Right atrium auricular region (tissue), 2 donors: ENCODE results near the gene SNX20. TPM values are rescaled to one million over a fixed set of nuclear protein-coding genes. Genes with fewer than 3 reads are reported as not detected.

Experiments
- DNase-seq: peaks from one replicate; pipeline ENCODE4 v3.0.0-alpha.2; 2019; ENCODE audit warnings: low spot score
- H3K27ac ChIP-seq, 2 donors: fragments of 200-600 bp; sonication (generic); 1 replicate in 1 of 2; 2 replicates in 1 of 2; pipeline ENCODE4 v1.5.1; 2016 to 2019
- H3K27me3 ChIP-seq, 2 donors: fragments of 200-600 bp; sonication (generic); one replicate each; pipeline versions ENCODE4 v1.5.1 to v1.6.0; 2017 to 2019
- H3K36me3 ChIP-seq: fragments of 200-600 bp; sonication (generic); one replicate; pipeline ENCODE4 v1.5.1; 2016
- H3K4me1 ChIP-seq, 2 donors: fragments of 200-600 bp; sonication (generic); one replicate each; pipeline versions ENCODE4 v1.5.1 to v1.6.0; 2017 to 2019
- H3K4me3 ChIP-seq, 2 donors: fragments of 200-600 bp; sonication (generic); 1 replicate in 1 of 2; 2 replicates in 1 of 2; pipeline ENCODE4 v1.5.1; 2017 to 2019; ENCODE audit warnings: mild to moderate bottlenecking in 1 of 2, moderate library complexity in 1 of 2
- H3K9me3 ChIP-seq, 2 donors: fragments of 200-600 bp; sonication (generic); one replicate each; pipeline ENCODE4 v1.5.1; 2019
- total RNA-seq, 2 donors: library from RNA; depleted of rRNA; stranded (reverse); fragments of >200 nt; gene quantifications; one replicate each; pipeline ENCODE4 v1.1.0, GENCODE V29; 2016
- TF ChIP-seq, protein P1 (sequence below), 2 donors: fragments of 200-600 bp; sonication (generic); IDR thresholded peaks; one replicate each; pipeline ENCODE4 v1.5.1; 2019; ENCODE audit warnings: antibody characterized with exemption in 2 of 2

Gene SNX20
- total RNA-seq, 2 donors from 2014 or later, result 0.89 to 1.9 TPM

DNA sequence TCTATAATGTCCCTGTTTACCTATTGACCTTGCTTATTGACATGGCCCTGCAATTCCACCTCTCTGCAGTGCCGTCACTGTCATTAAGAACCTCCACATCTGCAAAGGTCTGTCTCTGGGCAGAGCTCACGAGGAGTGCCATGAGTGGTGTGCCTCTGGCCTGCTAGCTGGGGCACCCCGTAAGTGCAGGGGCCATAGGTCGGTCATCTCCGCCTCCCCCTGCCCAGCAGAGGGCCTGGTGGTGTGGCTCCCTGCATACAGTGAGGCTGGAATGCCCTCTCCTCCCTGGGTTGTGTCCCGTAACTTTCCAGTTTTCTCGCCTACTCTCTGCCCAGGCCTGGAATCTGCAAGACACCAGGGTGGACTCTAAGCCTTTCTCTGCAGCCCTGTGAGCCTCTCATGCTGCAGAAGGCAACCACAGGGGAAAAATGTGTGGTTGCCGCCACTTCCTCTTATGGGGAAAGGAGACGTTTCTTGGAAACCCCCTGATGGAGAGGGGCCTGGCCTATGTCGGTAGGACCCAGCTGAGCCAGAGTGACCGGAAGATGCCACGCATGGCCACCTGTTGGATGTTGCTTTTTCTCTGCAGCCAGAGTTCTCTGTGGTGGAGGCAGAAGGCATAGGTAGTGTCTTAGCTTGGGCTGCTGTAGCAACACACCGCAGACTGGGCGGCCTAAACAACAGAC lies 2.7 kb upstream of the SNX20 start:
- Histone ChIP-seq H3K27me3 (no peaks in the 10 kb centered on the region), H3K27ac (no peak overlapping the region), H3K9me3 (no peaks in the 10 kb centered on the region), H3K4me3 (no peak overlapping the region), H3K4me1 (peaks cover 0 to 8% of the 10 kb centered on the region in 2 donors), H3K36me3 (no peaks in the 10 kb centered on the region)
- no peak for DNase-seq
- TF ChIP-seq, protein P1, sequence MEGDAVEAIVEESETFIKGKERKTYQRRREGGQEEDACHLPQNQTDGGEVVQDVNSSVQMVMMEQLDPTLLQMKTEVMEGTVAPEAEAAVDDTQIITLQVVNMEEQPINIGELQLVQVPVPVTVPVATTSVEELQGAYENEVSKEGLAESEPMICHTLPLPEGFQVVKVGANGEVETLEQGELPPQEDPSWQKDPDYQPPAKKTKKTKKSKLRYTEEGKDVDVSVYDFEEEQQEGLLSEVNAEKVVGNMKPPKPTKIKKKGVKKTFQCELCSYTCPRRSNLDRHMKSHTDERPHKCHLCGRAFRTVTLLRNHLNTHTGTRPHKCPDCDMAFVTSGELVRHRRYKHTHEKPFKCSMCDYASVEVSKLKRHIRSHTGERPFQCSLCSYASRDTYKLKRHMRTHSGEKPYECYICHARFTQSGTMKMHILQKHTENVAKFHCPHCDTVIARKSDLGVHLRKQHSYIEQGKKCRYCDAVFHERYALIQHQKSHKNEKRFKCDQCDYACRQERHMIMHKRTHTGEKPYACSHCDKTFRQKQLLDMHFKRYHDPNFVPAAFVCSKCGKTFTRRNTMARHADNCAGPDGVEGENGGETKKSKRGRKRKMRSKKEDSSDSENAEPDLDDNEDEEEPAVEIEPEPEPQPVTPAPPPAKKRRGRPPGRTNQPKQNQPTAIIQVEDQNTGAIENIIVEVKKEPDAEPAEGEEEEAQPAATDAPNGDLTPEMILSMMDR (IDR thresholded peaks at IDR 0.05), result no peak

DNA sequence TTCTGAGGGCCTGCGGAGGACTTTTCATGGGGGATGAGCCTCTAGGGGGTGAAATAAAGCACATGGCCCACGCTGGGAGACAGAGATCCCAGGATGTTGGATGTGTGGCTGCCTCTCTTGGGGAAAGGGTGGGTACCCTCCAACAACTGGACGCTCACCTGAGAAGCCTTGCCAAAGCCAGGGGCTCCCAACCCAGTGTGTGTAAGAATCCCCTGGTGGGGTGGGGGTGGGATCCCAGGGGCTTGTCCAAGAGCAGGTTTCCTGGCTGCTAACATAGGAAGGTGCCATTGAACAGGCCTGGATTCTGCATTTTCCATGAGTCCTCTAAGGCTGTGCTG lies 587 bp downstream of the SNX20 start:
- peak overlapping the region in 1 of 2 donors; percentile 31 for H3K4me3 ChIP-seq
- H3K9me3 ChIP-seq, result no peaks in the 10 kb centered on the region
- H3K27me3 ChIP-seq, result no peaks in the 10 kb centered on the region
- no peaks in the 10 kb centered on the region for H3K36me3 ChIP-seq
- DNase-seq, result no peak
- TF ChIP-seq, protein P1 (IDR thresholded peaks at IDR 0.05), result no peak
- no peaks in the 10 kb centered on the region for H3K4me1 ChIP-seq
- H3K27ac ChIP-seq, result no peak overlapping the region

DNA sequence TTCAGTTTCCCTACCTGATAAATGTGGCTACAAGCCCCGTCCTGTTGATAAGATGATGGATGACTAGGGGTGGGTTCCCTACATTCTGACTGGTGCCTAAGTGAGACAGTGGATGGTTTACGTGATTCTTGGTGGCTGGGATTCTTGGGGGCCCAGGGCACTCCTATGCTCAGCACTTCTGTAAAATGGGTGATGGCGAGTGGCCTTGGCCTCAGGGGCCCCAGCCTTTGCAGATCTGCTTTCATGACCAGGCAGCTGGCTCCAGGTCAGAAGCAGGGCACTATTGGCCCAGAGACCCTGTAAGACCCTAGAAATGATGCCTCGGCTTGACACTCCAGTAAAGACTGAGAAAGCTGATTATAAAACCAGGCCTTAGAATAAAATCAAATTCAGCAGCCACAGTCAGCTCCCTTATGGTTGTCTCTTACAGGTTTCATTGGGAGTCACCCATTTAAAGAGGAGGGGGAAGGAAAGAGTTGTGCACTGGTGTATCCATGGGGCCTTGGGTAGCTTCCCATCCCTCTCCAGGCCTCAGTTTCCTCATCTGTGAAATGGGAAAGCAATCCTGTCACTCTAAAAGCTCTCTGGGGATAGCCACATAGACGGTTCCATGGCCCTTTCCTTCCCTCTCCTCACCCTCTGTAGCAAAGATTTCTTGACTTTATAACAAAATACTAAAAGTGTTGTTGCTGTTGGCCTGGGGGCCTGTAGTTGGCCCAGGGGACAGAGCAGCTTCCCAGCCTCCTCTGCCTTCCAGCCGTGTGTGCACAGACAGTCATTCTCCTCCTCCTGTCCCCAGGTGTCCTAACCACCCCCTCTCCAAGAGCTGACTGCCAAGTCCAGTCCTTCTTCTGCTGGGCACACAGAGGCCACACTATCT lies 1.2 kb downstream of the SNX20 start:
- H3K4me1 ChIP-seq, result no peaks in the 10 kb centered on the region
- DNase-seq, result no peak
- no peak overlapping the region for H3K27ac ChIP-seq
- H3K27me3 ChIP-seq, result no peaks in the 10 kb centered on the region
- H3K9me3 ChIP-seq, result no peaks in the 10 kb centered on the region
- TF ChIP-seq, protein P1 (IDR thresholded peaks at IDR 0.05), result no peak
- H3K4me3 ChIP-seq, result peak overlapping the region in 1 of 2 donors; percentile 31
- no peaks in the 10 kb centered on the region for H3K36me3 ChIP-seq

DNA sequence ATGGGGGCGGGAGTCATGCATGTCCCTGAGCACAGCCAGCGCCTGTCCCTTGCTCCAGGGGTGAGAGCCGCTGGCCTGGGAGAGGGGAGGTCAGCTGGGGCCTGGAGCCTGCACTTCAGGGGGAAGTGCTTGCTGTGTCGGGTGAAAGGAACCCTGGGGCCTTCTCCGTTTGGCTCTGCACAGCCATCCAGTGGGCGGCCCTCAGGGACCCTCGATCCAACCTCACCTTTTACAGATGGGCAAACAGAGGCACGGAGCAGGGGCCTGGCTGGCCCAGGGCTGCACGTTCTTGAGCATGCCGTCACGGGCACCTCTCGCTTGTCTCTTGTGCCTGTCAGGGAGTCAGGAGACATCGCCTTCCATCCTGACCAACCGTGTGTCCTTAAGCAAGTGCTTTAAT lies 1.8 kb downstream of the SNX20 start:
- Histone ChIP-seq H3K9me3 (no peaks in the 10 kb centered on the region), H3K4me3 (no peak overlapping the region), H3K27me3 (no peaks in the 10 kb centered on the region), H3K36me3 (no peaks in the 10 kb centered on the region), H3K4me1 (no peaks in the 10 kb centered on the region), H3K27ac (no peak overlapping the region)
- TF ChIP-seq, protein P1 (IDR thresholded peaks at IDR 0.05), result no peak
- no peak for DNase-seq

DNA sequence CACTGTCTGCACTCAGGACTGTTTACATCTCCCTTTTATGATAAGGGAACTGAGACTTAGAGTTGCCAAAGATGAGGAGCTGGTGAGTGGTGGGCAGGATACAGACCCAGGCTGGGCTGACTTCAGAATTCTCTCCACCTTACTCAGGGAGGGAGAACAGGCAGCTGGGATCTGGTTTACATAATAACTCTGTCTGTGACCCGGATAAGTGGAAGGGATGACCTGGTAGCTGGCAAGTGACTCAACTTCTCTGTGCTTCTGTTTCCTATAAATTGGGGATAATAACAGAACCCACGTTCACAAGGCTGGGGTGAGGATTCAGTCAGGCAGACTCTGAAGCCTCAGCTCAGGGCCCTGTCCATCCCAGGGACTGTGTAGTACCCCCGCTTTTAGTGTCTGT lies 2.6 kb downstream of the SNX20 start:
- peaks cover 0 to 1% of the 10 kb centered on the region in 2 donors for H3K27me3 ChIP-seq
- H3K36me3 ChIP-seq, result no peaks in the 10 kb centered on the region
- H3K4me1 ChIP-seq, result no peaks in the 10 kb centered on the region
- no peak overlapping the region for H3K27ac ChIP-seq
- peaks cover 0 to 3% of the 10 kb centered on the region in 2 donors for H3K9me3 ChIP-seq
- TF ChIP-seq, protein P1 (IDR thresholded peaks at IDR 0.05), result no peak
- no peak overlapping the region for H3K4me3 ChIP-seq
- no peak for DNase-seq
